BLaER1 treated with 17β-estradiol and CSF1 and Interleukin-3, amounts not matched to agents 10 nM and 100 nM (cell line): ENCODE measurements around the gene NQO2.
A peak's percentile ranks its signal among the peaks of the same experiment; 100 is the strongest.
"Not testable (repeated sequence)": the region's sequence is repeated elsewhere in the genome, so short reads cannot be mapped to it uniquely, and the experiment has no call there.

Experiments used
- H3K27ac ChIP-seq, 11 experiments: shearing (Covaris generic); formaldehyde crosslinking; 2 replicates each; pipeline ENCODE4 v1.8.1; 2022
- H3K27me3 ChIP-seq, 11 experiments: shearing (Covaris generic); formaldehyde crosslinking; 2 replicates each; pipeline ENCODE4 v1.8.1; 2022
- H3K36me3 ChIP-seq, 11 experiments: shearing (Covaris generic); formaldehyde crosslinking; 2 replicates each; pipeline ENCODE4 v1.8.1; 2022
- H3K4me1 ChIP-seq, 10 experiments: shearing (Covaris generic); formaldehyde crosslinking; 2 replicates each; pipeline ENCODE4 v1.8.1; 2022
- H3K4me2 ChIP-seq, 11 experiments: shearing (Covaris generic); formaldehyde crosslinking; 2 replicates each; pipeline ENCODE4 v1.8.1; 2022
- H3K4me3 ChIP-seq, 10 experiments: shearing (Covaris generic); formaldehyde crosslinking; 2 replicates each; pipeline ENCODE4 v1.8.1; 2022
- H3K9ac ChIP-seq, 11 experiments: shearing (Covaris generic); formaldehyde crosslinking; 2 replicates each; pipeline ENCODE4 v1.8.1; 2022
- H3K9me3 ChIP-seq, 11 experiments: shearing (Covaris generic); formaldehyde crosslinking; replicated peaks in 1 of 11; 2 replicates each; pipeline ENCODE4 v1.8.1; 2022
- H4K20me1 ChIP-seq, 11 experiments: shearing (Covaris generic); formaldehyde crosslinking; 2 replicates each; pipeline ENCODE4 v1.8.1; 2022
- Cebpa-rat ChIP-seq, 11 experiments: shearing (Covaris generic); IDR thresholded peaks; 2 replicates each; pipeline ENCODE4 v1.8.1; 2022

Gene NQO2

GRCh38 chr6:2998998-2999617 is 586 bp upstream of the NQO2 start:
- no peaks in the 10 kb centered on the region for H3K9me3 ChIP-seq
- H3K9ac ChIP-seq: peak overlapping the region; percentile 5 to 77 (median 64); a peak in 20 of 22 replicates
- H4K20me1 ChIP-seq: no peaks in the 10 kb centered on the region
- peak in 1 of 11 experiments; percentile 46; a peak in 1 of 22 replicates for TF ChIP-seq Cebpa-rat (IDR thresholded peaks at IDR 0.05)
- peaks cover 32 to 50% (median 45%) of the 10 kb centered on the region in 10 experiments for H3K4me1 ChIP-seq
- H3K27ac ChIP-seq: peak overlapping the region in 10 of 11 experiments; percentile 27 to 63 (median 54); a peak in 15 of 22 replicates
- H3K36me3 ChIP-seq: peaks cover 0 to 8% (median under 1%) of the 10 kb centered on the region in 11 experiments; a peak in 10 of 22 replicates
- peak overlapping the region; percentile 70 to 93 (median 82) for H3K4me3 ChIP-seq
- peaks cover 0 to 5% (median 0%) of the 10 kb centered on the region in 11 experiments; a peak in 2 of 22 replicates for H3K27me3 ChIP-seq
- H3K4me2 ChIP-seq: peak overlapping the region; percentile 86 to 100 (median 96)

- no peaks in the 10 kb centered on the region for H3K27me3 ChIP-seq
- peak overlapping the region in 2 of 10 experiments; percentile 92 to 93; a peak in 3 of 20 replicates for H3K4me3 ChIP-seq
- no peaks in the 10 kb centered on the region for H3K9me3 ChIP-seq
- peak overlapping the region in 9 of 11 experiments; percentile 16 to 98 (median 97); a peak in 17 of 22 replicates for H3K4me2 ChIP-seq
- peak overlapping the region in 9 of 11 experiments; percentile 7 to 81 (median 47); a peak in 11 of 22 replicates for H3K27ac ChIP-seq
- H3K9ac ChIP-seq: peak overlapping the region in 3 of 11 experiments; percentile 8 to 44 (median 40); a peak in 3 of 22 replicates
- H4K20me1 ChIP-seq: no peaks in the 10 kb centered on the region
- no peak for TF ChIP-seq Cebpa-rat (IDR thresholded peaks at IDR 0.05)
- H3K4me1 ChIP-seq: peaks cover 29 to 54% (median 46%) of the 10 kb centered on the region in 10 experiments
- H3K36me3 ChIP-seq: peaks cover 8 to 30% (median 21%) of the 10 kb centered on the region in 11 experiments; a peak in 19 of 22 replicates
Measured at GRCh38 chr6:3001146-3001772, 1.6 kb downstream of the NQO2 start.

GRCh38 chr6:3001773-3002293 is 2.1 kb downstream of the NQO2 start:
- H3K4me2 ChIP-seq: peak overlapping the region in 8 of 11 experiments; percentile 16 to 98 (median 96); a peak in 15 of 22 replicates
- peak overlapping the region in 9 of 11 experiments; percentile 7 to 81 (median 47); a peak in 11 of 22 replicates for H3K27ac ChIP-seq

GRCh38 chr6:3003226-3003625 is 3.5 kb downstream of the NQO2 start:
- not testable (repeated sequence) for H3K9me3 ChIP-seq, H3K4me2 ChIP-seq, H4K20me1 ChIP-seq, H3K4me3 ChIP-seq, H3K27me3 ChIP-seq, H3K9ac ChIP-seq
- H3K36me3 ChIP-seq: peaks cover 14 to 49% (median 33%) of the 10 kb centered on the region in 11 experiments; a peak in 21 of 22 replicates
- H3K27ac ChIP-seq: peak overlapping the region in 1 of 11 experiments; percentile 81; a peak in 1 of 22 replicates
- peaks cover 21 to 47% (median 36%) of the 10 kb centered on the region in 10 experiments for H3K4me1 ChIP-seq

More at GRCh38 chr6:3001773-3002293, 2.1 kb downstream of the NQO2 start:
- Histone ChIP-seq H3K4me3 (no peak overlapping the region), H3K4me1 (peaks cover 23 to 48% (median 40%) of the 10 kb centered on the region in 10 experiments), H3K9me3 (no peaks in the 10 kb centered on the region), H3K27me3 (no peaks in the 10 kb centered on the region), H4K20me1 (no peaks in the 10 kb centered on the region), H3K36me3 (peaks cover 10 to 35% (median 26%) of the 10 kb centered on the region in 11 experiments; a peak in 20 of 22 replicates), H3K9ac (peak overlapping the region in 3 of 11 experiments; percentile 8 to 44 (median 40); a peak in 3 of 22 replicates)
- peak in 1 of 11 experiments; percentile 8; a peak in 1 of 22 replicates for TF ChIP-seq Cebpa-rat (IDR thresholded peaks at IDR 0.05)

- H3K27me3 ChIP-seq: no peaks in the 10 kb centered on the region
- peaks cover 20 to 65% (median 45%) of the 10 kb centered on the region in 11 experiments for H3K36me3 ChIP-seq
- no peaks in the 10 kb centered on the region for H4K20me1 ChIP-seq
Measured at GRCh38 chr6:3005077-3005476, 5.4 kb downstream of the NQO2 start.

GRCh38 chr6:3005874-3006273 is 6.2 kb downstream of the NQO2 start:
- Histone ChIP-seq H3K36me3 (peaks cover 28 to 73% (median 53%) of the 10 kb centered on the region in 11 experiments), H3K27ac (no peak overlapping the region; a peak in 1 of 22 replicates), H3K4me1 (peaks cover under 1 to 31% (median 19%) of the 10 kb centered on the region in 10 experiments; a peak in 18 of 20 replicates)

More at GRCh38 chr6:3005077-3005476, 5.4 kb downstream of the NQO2 start:
- H3K27ac ChIP-seq: no peak overlapping the region; a peak in 1 of 22 replicates
- H3K4me2 ChIP-seq: no peak overlapping the region
- no peak overlapping the region for H3K9ac ChIP-seq
- H3K4me3 ChIP-seq: no peak overlapping the region
- TF ChIP-seq Cebpa-rat (IDR thresholded peaks at IDR 0.05): no peak
- H3K9me3 ChIP-seq: peaks cover 3 to 8% (median 6%) of the 10 kb centered on the region in 11 experiments
- peaks cover 8 to 39% (median 27%) of the 10 kb centered on the region in 10 experiments for H3K4me1 ChIP-seq

GRCh38 chr6:3006476-3006875 is 6.8 kb downstream of the NQO2 start:
- no peaks in the 10 kb centered on the region for H4K20me1 ChIP-seq
- no peak overlapping the region for H3K4me2 ChIP-seq
- H3K36me3 ChIP-seq: peaks cover 34 to 79% (median 59%) of the 10 kb centered on the region in 11 experiments
- peaks cover 0 to 25% (median 13%) of the 10 kb centered on the region in 10 experiments; a peak in 16 of 20 replicates for H3K4me1 ChIP-seq
- no peak for TF ChIP-seq Cebpa-rat (IDR thresholded peaks at IDR 0.05)
- H3K4me3 ChIP-seq: no peak overlapping the region
- H3K9me3 ChIP-seq: peaks cover 17 to 22% (median 20%) of the 10 kb centered on the region in 11 experiments
- H3K9ac ChIP-seq: no peak overlapping the region
- no peaks in the 10 kb centered on the region for H3K27me3 ChIP-seq
- no peak overlapping the region for H3K27ac ChIP-seq

More at GRCh38 chr6:3005874-3006273, 6.2 kb downstream of the NQO2 start:
- Histone ChIP-seq H3K9ac (no peak overlapping the region), H3K9me3 (peaks cover 11 to 16% (median 14%) of the 10 kb centered on the region in 11 experiments), H3K4me3 (no peak overlapping the region), H3K4me2 (no peak overlapping the region), H4K20me1 (no peaks in the 10 kb centered on the region), H3K27me3 (no peaks in the 10 kb centered on the region)
- TF ChIP-seq Cebpa-rat (IDR thresholded peaks at IDR 0.05): no peak

GRCh38 chr6:3007571-3007970 is 7.9 kb downstream of the NQO2 start:
- Histone ChIP-seq H4K20me1 (no peaks in the 10 kb centered on the region), H3K36me3 (peaks cover 45 to 89% (median 70%) of the 10 kb centered on the region in 11 experiments), H3K27me3 (no peaks in the 10 kb centered on the region), H3K4me3 (no peak overlapping the region), H3K27ac (no peak overlapping the region), H3K9me3 (peaks cover 28 to 33% (median 31%) of the 10 kb centered on the region in 11 experiments), H3K9ac (no peak overlapping the region), H3K4me2 (no peak overlapping the region), H3K4me1 (peaks cover 0 to 14% (median 2%) of the 10 kb centered on the region in 10 experiments; a peak in 10 of 20 replicates)
- no peak for TF ChIP-seq Cebpa-rat (IDR thresholded peaks at IDR 0.05)

- not testable (repeated sequence) for H4K20me1 ChIP-seq, H3K4me2 ChIP-seq, H3K27ac ChIP-seq, H3K27me3 ChIP-seq, H3K9ac ChIP-seq, H3K4me3 ChIP-seq
- H3K9me3 ChIP-seq: peaks cover 30 to 38% (median 33%) of the 10 kb centered on the region in 11 experiments
- H3K4me1 ChIP-seq: peaks cover 0 to 18% (median 8%) of the 10 kb centered on the region in 10 experiments; a peak in 14 of 20 replicates
- peaks cover 45 to 91% (median 82%) of the 10 kb centered on the region in 11 experiments for H3K36me3 ChIP-seq
Measured at GRCh38 chr6:3008712-3009265, 9.1 kb downstream of the NQO2 start.
